Adipocyte (in vitro differentiated cells): ENCODE data around the gene CPAMD8.
"Not testable (repeated sequence)": the region's sequence is repeated elsewhere in the genome, so short reads cannot be mapped to it uniquely, and the experiment has no call there.

Source experiments
- DNase-seq: peaks from one replicate; pipeline ENCODE4 v3.0.0-alpha.2; 2015; ENCODE audit warnings: low read depth
- H3K27me3 ChIP-seq: replicated peaks from 2 replicates; pipeline ENCODE4 v1.7.0; 2013; ENCODE audit warnings: mild to moderate bottlenecking, low read length, moderate library complexity; ENCODE audit not compliant: control insufficient read depth, insufficient read depth
- H3K36me3 ChIP-seq: 2 replicates; pipeline ENCODE4 v1.7.0; 2013; ENCODE audit warnings: low read length, mild to moderate bottlenecking, moderate library complexity; ENCODE audit not compliant: control insufficient read depth, insufficient read depth, severe bottlenecking
- H3K4me1 ChIP-seq: 2 replicates; pipeline ENCODE4 v1.7.0; 2013; ENCODE audit warnings: mild to moderate bottlenecking, low read length, moderate library complexity; ENCODE audit not compliant: control insufficient read depth, insufficient read depth
- H3K4me3 ChIP-seq: 2 replicates; pipeline ENCODE4 v1.7.0; 2013; ENCODE audit warnings: mild to moderate bottlenecking, low read length, moderate library complexity
- H3K9ac ChIP-seq: 2 replicates; pipeline ENCODE4 v1.7.0; 2013; ENCODE audit warnings: mild to moderate bottlenecking, low read length, moderate library complexity
- H3K9me3 ChIP-seq: 2 replicates; pipeline ENCODE4 v1.7.0; 2013; ENCODE audit warnings: mild to moderate bottlenecking, low read length, moderate library complexity; ENCODE audit not compliant: control insufficient read depth

Gene CPAMD8

GRCh38 chr19:16877581-16877980 lies 149.0 kb downstream of the CPAMD8 start:
- H3K4me3 ChIP-seq, result no peak overlapping the region
- H3K9ac ChIP-seq, result no peak overlapping the region
- H3K9me3 ChIP-seq, result peaks cover 10% of the 10 kb centered on the region
- DNase-seq, result no peak
- H3K36me3 ChIP-seq, result peaks cover 55% of the 10 kb centered on the region
- no peaks in the 10 kb centered on the region for H3K27me3 ChIP-seq
- no peaks in the 10 kb centered on the region for H3K4me1 ChIP-seq

GRCh38 chr19:16876904-16877361 lies 149.7 kb downstream of the CPAMD8 start:
- no peaks in the 10 kb centered on the region for H3K4me1 ChIP-seq
- peaks cover 4% of the 10 kb centered on the region for H3K9me3 ChIP-seq
- peaks cover 59% of the 10 kb centered on the region for H3K36me3 ChIP-seq
- no peak overlapping the region for H3K9ac ChIP-seq
- DNase-seq, result no peak
- no peak overlapping the region for H3K4me3 ChIP-seq
- no peaks in the 10 kb centered on the region for H3K27me3 ChIP-seq

- H3K9me3 ChIP-seq, result no peaks in the 10 kb centered on the region
- H3K27me3 ChIP-seq, result no peaks in the 10 kb centered on the region
- no peak overlapping the region for H3K9ac ChIP-seq
- peaks cover 70% of the 10 kb centered on the region for H3K36me3 ChIP-seq
- H3K4me1 ChIP-seq, result no peaks in the 10 kb centered on the region
- no peak overlapping the region for H3K4me3 ChIP-seq
- no peak for DNase-seq
These were observed 150.7 kb downstream of the CPAMD8 start for GRCh38 chr19:16875584-16876555.

DNA sequence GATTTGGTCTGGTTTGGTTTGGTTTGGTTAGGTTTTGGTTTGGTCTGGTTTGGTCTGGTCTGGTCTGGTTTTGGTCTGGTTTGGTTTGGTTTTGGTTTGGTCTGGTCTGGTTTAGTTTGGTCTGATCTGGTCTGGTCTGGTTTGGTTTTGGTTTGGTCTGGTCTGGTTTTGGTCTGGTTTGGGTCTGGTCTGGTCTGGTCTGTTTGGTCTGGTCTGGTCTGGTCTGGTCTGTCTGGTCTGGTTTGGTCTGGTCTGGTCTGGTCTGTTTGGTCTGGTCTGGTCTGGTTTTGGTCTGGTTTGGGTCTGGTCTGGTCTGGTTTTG lies 151.7 kb downstream of the CPAMD8 start:
- H3K36me3 ChIP-seq, result peaks cover 75% of the 10 kb centered on the region
- H3K4me3 ChIP-seq, H3K9ac ChIP-seq, H3K4me1 ChIP-seq, H3K9me3 ChIP-seq, DNase-seq, H3K27me3 ChIP-seq: not testable (repeated sequence)

GRCh38 chr19:16874250-16874977 lies 152.2 kb downstream of the CPAMD8 start:
- Histone ChIP-seq H3K4me1 (no peaks in the 10 kb centered on the region), H3K36me3 (peaks cover 75% of the 10 kb centered on the region), H3K4me3 (no peak overlapping the region), H3K9ac (no peak overlapping the region), H3K9me3 (no peaks in the 10 kb centered on the region), H3K27me3 (no peaks in the 10 kb centered on the region)
- DNase-seq, result no peak

DNA sequence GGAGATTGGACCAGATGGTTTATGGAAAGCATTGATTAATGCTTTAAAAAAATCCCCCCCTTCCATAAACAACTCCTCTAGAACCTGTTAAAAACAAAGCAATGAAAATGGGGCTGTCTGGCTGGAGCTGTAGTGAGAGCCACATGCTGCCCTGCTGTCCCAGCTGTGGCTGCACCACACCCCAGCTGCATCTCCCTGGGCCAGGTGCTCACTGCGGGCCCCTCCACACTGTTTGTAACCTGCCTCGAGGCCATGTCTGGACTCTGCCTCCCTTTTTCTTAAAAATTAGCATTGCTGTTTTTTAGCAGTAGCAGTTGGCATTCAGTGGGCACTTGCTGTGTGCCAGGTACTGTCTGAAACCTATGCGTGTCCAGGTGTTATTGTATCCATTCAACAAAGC lies 153.0 kb downstream of the CPAMD8 start:
- H3K4me1 ChIP-seq, result no peaks in the 10 kb centered on the region
- H3K4me3 ChIP-seq, result no peak overlapping the region
- DNase-seq, result no peak
- no peaks in the 10 kb centered on the region for H3K9me3 ChIP-seq
- no peaks in the 10 kb centered on the region for H3K27me3 ChIP-seq
- H3K9ac ChIP-seq, result no peak overlapping the region
- H3K36me3 ChIP-seq, result peaks cover 75% of the 10 kb centered on the region

GRCh38 chr19:16872728-16873127 lies 153.9 kb downstream of the CPAMD8 start:
- no peak for DNase-seq
- no peaks in the 10 kb centered on the region for H3K4me1 ChIP-seq
- H3K36me3 ChIP-seq, result peaks cover 75% of the 10 kb centered on the region
- no peak overlapping the region for H3K4me3 ChIP-seq
- H3K9me3 ChIP-seq, result no peaks in the 10 kb centered on the region
- no peak overlapping the region for H3K9ac ChIP-seq
- H3K27me3 ChIP-seq, result no peaks in the 10 kb centered on the region

GRCh38 chr19:16871871-16872270 lies 154.7 kb downstream of the CPAMD8 start:
- peaks cover 75% of the 10 kb centered on the region for H3K36me3 ChIP-seq
- no peaks in the 10 kb centered on the region for H3K27me3 ChIP-seq
- no peak overlapping the region for H3K4me3 ChIP-seq
- H3K9me3 ChIP-seq, result no peaks in the 10 kb centered on the region
- H3K9ac ChIP-seq, result no peak overlapping the region
- no peak for DNase-seq
- no peaks in the 10 kb centered on the region for H3K4me1 ChIP-seq

GRCh38 chr19:16869331-16869972 lies 157.2 kb downstream of the CPAMD8 start:
- Histone ChIP-seq H3K27me3 (no peaks in the 10 kb centered on the region), H3K4me1 (no peaks in the 10 kb centered on the region), H3K9me3 (no peaks in the 10 kb centered on the region), H3K36me3 (peaks cover 87% of the 10 kb centered on the region), H3K4me3 (no peak overlapping the region), H3K9ac (no peak overlapping the region)
- DNase-seq, result no peak

GRCh38 chr19:16868423-16869130 lies 158.0 kb downstream of the CPAMD8 start:
- no peaks in the 10 kb centered on the region for H3K9me3 ChIP-seq
- H3K4me1 ChIP-seq, result no peaks in the 10 kb centered on the region
- DNase-seq, result no peak
- H3K9ac ChIP-seq, result no peak overlapping the region
- H3K36me3 ChIP-seq, result peaks cover 93% of the 10 kb centered on the region
- no peaks in the 10 kb centered on the region for H3K27me3 ChIP-seq
- no peak overlapping the region for H3K4me3 ChIP-seq

DNA sequence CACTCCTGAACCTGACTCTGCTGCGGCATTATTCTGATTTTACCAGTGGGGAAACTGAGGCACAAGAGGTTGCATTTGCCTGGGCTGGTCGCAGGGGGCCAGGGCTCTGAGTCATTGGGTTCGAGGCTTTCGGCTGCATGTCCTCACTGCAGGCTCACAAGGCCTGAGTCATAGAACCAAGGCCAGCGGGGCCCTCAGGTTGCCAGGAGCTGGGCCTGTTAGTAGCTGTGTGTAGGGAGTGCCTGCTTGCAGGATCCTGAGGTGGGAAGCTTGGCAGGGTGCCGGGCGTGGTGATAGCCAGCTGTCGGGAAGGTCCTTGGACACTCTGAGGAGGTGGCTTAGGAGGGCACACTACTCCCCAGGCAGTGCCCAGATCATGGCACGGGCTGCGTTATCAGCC lies 159.4 kb downstream of the CPAMD8 start:
- Histone ChIP-seq H3K27me3 (no peaks in the 10 kb centered on the region), H3K9me3 (no peaks in the 10 kb centered on the region), H3K4me3 (no peak overlapping the region), H3K9ac (no peak overlapping the region), H3K36me3 (peaks cover 96% of the 10 kb centered on the region), H3K4me1 (no peaks in the 10 kb centered on the region)
- DNase-seq, result no peak
